CD4-positive, alpha-beta memory T cell (primary cell): ENCODE data around the gene ZFHX3. TPM values are rescaled to one million over a fixed set of nuclear protein-coding genes. Genes with fewer than 3 reads are reported as not detected.

Experiments
- CTCF ChIA-PET: fragments of 350-600 bp; sonication (Branson Sonifier 250); formaldehyde crosslinking; loops from one replicate; lab custom pipeline; 2021; ENCODE audit warnings: inconsistent platforms; ENCODE audit not compliant: partially characterized antibody; lab: Charles Lee
- POLR2A ChIA-PET: fragments of 350-600 bp; sonication (Branson Sonifier 250); formaldehyde crosslinking; loops from one replicate; lab custom pipeline; 2021; ENCODE audit not compliant: partially characterized antibody; lab: Charles Lee
- DNase-seq, 5 donors: peaks; one replicate each; pipeline versions ENCODE4 v3.0.0 to v3.0.0-alpha.2; 2020 to 2022; ENCODE audit warnings: mixed read lengths in 1 of 5
- H3K27ac ChIP-seq: one replicate; pipeline ENCODE4 v1.7.0; 2013; ENCODE audit warnings: low read depth, low read length
- H3K27me3 ChIP-seq: 2 replicates; pipeline ENCODE4 v1.7.0; 2013; ENCODE audit warnings: mild to moderate bottlenecking, low read length, moderate library complexity; ENCODE audit not compliant: insufficient read depth
- H3K36me3 ChIP-seq: 2 replicates; pipeline ENCODE4 v1.7.0; 2013; ENCODE audit warnings: mild to moderate bottlenecking, low read length, moderate library complexity; ENCODE audit not compliant: insufficient read depth
- H3K4me1 ChIP-seq: 2 replicates; pipeline ENCODE4 v1.7.0; 2013; ENCODE audit warnings: mild to moderate bottlenecking, low read length, moderate library complexity; ENCODE audit not compliant: insufficient read depth
- H3K4me3 ChIP-seq, 2 donors: one replicate each; pipeline ENCODE4 v1.7.0; 2013; ENCODE audit warnings: low read length in 2 of 2, mild to moderate bottlenecking in 1 of 2
- H3K9me3 ChIP-seq, 2 donors: one replicate each; pipeline ENCODE4 v1.7.0; 2013; ENCODE audit warnings: low read length in 2 of 2, control low read depth in 1 of 2; ENCODE audit not compliant: control insufficient read depth in 1 of 2
- H3K27ac Mint-ChIP-seq, 7 donors: one replicate each; pipeline ENCODE4 v1.8.0; 2020 to 2021; ENCODE audit warnings: mixed read lengths in 7 of 7, mild to moderate bottlenecking in 6 of 7, inconsistent platforms in 3 of 7, moderate library complexity in 3 of 7
- H3K27me3 Mint-ChIP-seq, 2 donors: one replicate each; pipeline ENCODE4 v1.8.0; 2020 to 2021; ENCODE audit warnings: mixed read lengths in 2 of 2
- H3K36me3 Mint-ChIP-seq, 2 donors: one replicate each; pipeline ENCODE4 v1.8.0; 2020 to 2021; ENCODE audit warnings: mixed read lengths in 2 of 2, inconsistent platforms in 1 of 2, mild to moderate bottlenecking in 1 of 2
- H3K4me1 Mint-ChIP-seq, 4 donors: one replicate each; pipeline ENCODE4 v1.8.0; 2020 to 2021; ENCODE audit warnings: mixed read lengths in 4 of 4, mild to moderate bottlenecking in 1 of 4
- H3K4me3 Mint-ChIP-seq, 8 donors: one replicate each; pipeline ENCODE4 v1.8.0; 2020 to 2021; ENCODE audit warnings: mixed read lengths in 8 of 8, mild to moderate bottlenecking in 7 of 8, moderate library complexity in 6 of 8, inconsistent platforms in 3 of 8
- H3K9me3 Mint-ChIP-seq, 8 donors: one replicate each; pipeline ENCODE4 v1.8.0; 2020 to 2021; ENCODE audit warnings: mixed read lengths in 8 of 8, mild to moderate bottlenecking in 5 of 8, inconsistent platforms in 3 of 8, moderate library complexity in 1 of 8
- intact Hi-C: fragments of 100-400 bp; cut with micrococcal nuclease; formaldehyde crosslinking; loops from one replicate; pipeline ENCODE4 v1.15.1; 2023
- polyA plus RNA-seq, 2 donors: library from polyadenylated mRNA; unstranded; fragments of 300-500 nt; fragmentation: Illumina TruSeq; gene quantifications; one replicate each; pipeline ENCODE4 v1.2.3, GENCODE V29; 2021
- total RNA-seq, 2 experiments: library from RNA; stranded (reverse); gene quantifications; one replicate each; pipeline ENCODE4 v1.2.3, GENCODE V29; 2021

The ZFHX3 gene
- total and polyA plus RNA-seq, 4 experiments from 2014 or later, result 0.01 to 0.99 (median 0.36) TPM

- Histone ChIP-seq H3K27ac (no peak overlapping the region), H3K4me3 (no peak overlapping the region), H3K36me3 (no peaks in the 10 kb centered on the region), H3K4me1 (no peaks in the 10 kb centered on the region), H3K27me3 (no peaks in the 10 kb centered on the region), H3K9me3 (no peaks in the 10 kb centered on the region)
- intact Hi-C loops, result no loop called here
- H3K9me3 Mint-ChIP-seq, result no peaks in the 10 kb centered on the region
- ChIA-PET CTCF (no interaction called here), POLR2A (no interaction called here)
- H3K27ac Mint-ChIP-seq, result no peak overlapping the region
- peaks cover 0 to under 1% of the 10 kb centered on the region in 2 donors for H3K36me3 Mint-ChIP-seq
- no peak overlapping the region for H3K4me3 Mint-ChIP-seq
- H3K27me3 Mint-ChIP-seq, result peaks cover 0 to 1% of the 10 kb centered on the region in 2 donors
- DNase-seq, result no peak
- peaks cover 0 to 5% (median 5%) of the 10 kb centered on the region in 4 donors for H3K4me1 Mint-ChIP-seq
These were observed 119.6 kb downstream of the ZFHX3 start for GRCh38 chr16:72928090-72928981.

DNA sequence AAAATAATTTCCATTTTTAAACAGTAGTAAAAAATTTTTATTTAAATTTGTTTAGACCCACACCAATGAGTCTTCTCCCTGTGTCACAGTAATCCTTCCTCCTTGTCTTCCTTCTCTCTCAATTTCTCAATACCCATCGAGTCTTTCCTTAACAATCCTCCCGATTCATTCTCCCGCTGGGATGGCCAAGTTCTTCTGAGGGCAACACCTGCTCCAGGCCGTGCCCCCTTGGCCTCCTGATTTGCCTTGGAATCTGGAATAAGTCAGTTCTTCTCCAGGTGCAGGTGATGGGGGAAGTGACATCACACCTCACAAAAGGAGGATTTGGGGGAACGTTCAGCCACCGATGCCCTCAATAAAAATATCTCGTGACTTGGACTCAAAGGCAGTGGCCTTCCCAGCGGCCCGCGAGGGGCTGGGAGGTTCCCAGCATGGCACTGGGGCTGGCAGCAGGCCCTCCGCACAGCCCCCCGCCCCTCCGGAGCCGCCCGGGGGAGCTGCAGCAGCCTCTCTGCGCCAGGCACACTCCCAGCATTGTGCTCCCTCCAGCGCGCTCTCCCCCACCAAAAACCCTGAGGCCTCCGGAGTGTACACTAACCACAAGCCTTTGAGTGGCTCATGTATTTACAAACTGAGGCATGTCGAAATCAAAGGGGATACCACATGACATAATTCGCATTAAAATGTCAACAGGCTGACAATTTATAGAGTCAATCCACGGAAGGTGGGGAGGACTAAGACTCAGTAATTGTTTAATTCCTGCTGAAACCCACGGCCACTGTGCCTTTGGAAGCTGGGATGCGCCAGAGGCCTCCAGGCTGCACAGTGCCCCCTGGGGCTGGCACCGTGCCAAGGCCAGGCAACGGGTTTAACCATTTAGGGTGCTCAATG is 120.5 kb downstream of the ZFHX3 start:
- ChIA-PET POLR2A (no interaction called here), CTCF (no interaction called here)
- no peak for DNase-seq
- Mint-ChIP-seq H3K9me3 (no peaks in the 10 kb centered on the region), H3K4me1 (peaks cover 0 to 5% (median 5%) of the 10 kb centered on the region in 4 donors), H3K4me3 (no peak overlapping the region), H3K36me3 (no peaks in the 10 kb centered on the region), H3K27ac (no peak overlapping the region), H3K27me3 (no peaks in the 10 kb centered on the region)
- Histone ChIP-seq H3K36me3 (no peaks in the 10 kb centered on the region), H3K9me3 (no peaks in the 10 kb centered on the region), H3K4me1 (no peaks in the 10 kb centered on the region), H3K27ac (no peak overlapping the region), H3K4me3 (no peak overlapping the region), H3K27me3 (no peaks in the 10 kb centered on the region)
- intact Hi-C loops, result no loop called here

- H3K4me1 Mint-ChIP-seq, result peaks cover 0 to 2% (median under 1%) of the 10 kb centered on the region in 4 donors
- ChIA-PET POLR2A (no interaction called here), CTCF (no interaction called here)
- no peaks in the 10 kb centered on the region for H3K27me3 Mint-ChIP-seq
- H3K9me3 ChIP-seq, result no peaks in the 10 kb centered on the region
- no peaks in the 10 kb centered on the region for H3K4me1 ChIP-seq
- H3K4me3 Mint-ChIP-seq, result no peak overlapping the region
- H3K27ac ChIP-seq, result no peak overlapping the region
- no peak overlapping the region for H3K4me3 ChIP-seq
- intact Hi-C loops, result no loop called here
- no peaks in the 10 kb centered on the region for H3K9me3 Mint-ChIP-seq
- DNase-seq, result no peak
- H3K27me3 ChIP-seq, result no peaks in the 10 kb centered on the region
- H3K36me3 Mint-ChIP-seq, result no peaks in the 10 kb centered on the region
- no peak overlapping the region for H3K27ac Mint-ChIP-seq
- H3K36me3 ChIP-seq, result no peaks in the 10 kb centered on the region
These were observed 121.5 kb downstream of the ZFHX3 start for GRCh38 chr16:72926177-72927070.

- Histone ChIP-seq H3K4me1 (no peaks in the 10 kb centered on the region), H3K4me3 (no peak overlapping the region), H3K9me3 (no peaks in the 10 kb centered on the region), H3K36me3 (no peaks in the 10 kb centered on the region), H3K27ac (no peak overlapping the region), H3K27me3 (no peaks in the 10 kb centered on the region)
- no peak overlapping the region for H3K27ac Mint-ChIP-seq
- no peaks in the 10 kb centered on the region for H3K27me3 Mint-ChIP-seq
- H3K36me3 Mint-ChIP-seq, result no peaks in the 10 kb centered on the region
- no peak overlapping the region for H3K4me3 Mint-ChIP-seq
- intact Hi-C loops, result no loop called here
- POLR2A ChIA-PET, result no interaction called here
- no peak for DNase-seq
- H3K9me3 Mint-ChIP-seq, result no peaks in the 10 kb centered on the region
- CTCF ChIA-PET, result no interaction called here
- peaks cover 0 to 6% (median 2%) of the 10 kb centered on the region in 4 donors for H3K4me1 Mint-ChIP-seq
These were observed 122.3 kb downstream of the ZFHX3 start for GRCh38 chr16:72925631-72925979.

DNA sequence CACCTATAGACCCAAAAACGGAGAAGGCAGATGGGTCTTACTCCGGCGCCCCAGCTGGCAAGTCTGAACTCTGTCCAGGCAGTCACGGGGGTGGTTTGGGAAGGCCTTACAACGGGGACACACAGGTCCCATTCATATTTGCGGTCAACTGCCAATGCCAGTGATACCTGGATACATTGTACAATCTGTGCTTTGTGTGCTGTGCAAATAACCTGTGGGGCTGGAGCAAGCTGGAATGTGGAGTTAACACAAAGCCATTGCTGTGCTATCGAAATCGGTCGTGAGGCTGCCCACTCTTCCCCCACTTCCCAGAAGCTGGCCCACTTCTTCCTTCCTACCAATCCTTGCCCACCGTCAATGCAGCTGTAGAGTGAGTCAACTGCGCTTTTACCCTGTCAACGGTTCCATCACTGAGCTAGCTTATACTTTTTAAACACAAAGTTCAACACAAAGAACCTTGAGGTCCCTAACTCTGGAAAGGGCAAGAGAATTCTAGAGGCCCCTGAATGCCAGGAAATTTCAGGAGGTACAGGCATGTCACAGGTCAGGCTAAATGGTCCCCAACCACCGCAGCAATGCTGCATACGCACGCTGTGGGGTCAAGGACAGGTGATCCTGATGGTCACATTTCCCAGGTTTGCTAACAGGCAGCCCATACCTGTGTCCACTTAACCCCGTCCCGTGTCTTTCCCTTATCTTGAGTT is 122.8 kb downstream of the ZFHX3 start:
- Mint-ChIP-seq H3K27me3 (no peaks in the 10 kb centered on the region), H3K4me1 (peaks cover 0 to 6% (median 2%) of the 10 kb centered on the region in 4 donors), H3K36me3 (no peaks in the 10 kb centered on the region), H3K27ac (peak overlapping the region in 1 of 7 donors; percentile 31), H3K9me3 (no peaks in the 10 kb centered on the region), H3K4me3 (no peak overlapping the region)
- Histone ChIP-seq H3K4me3 (no peak overlapping the region), H3K27me3 (no peaks in the 10 kb centered on the region), H3K27ac (no peak overlapping the region), H3K9me3 (no peaks in the 10 kb centered on the region), H3K36me3 (no peaks in the 10 kb centered on the region), H3K4me1 (no peaks in the 10 kb centered on the region)
- no peak for DNase-seq
- ChIA-PET CTCF (no interaction called here), POLR2A (no interaction called here)
- intact Hi-C loops, result no loop called here

GRCh38 chr16:72924537-72924926 is 123.4 kb downstream of the ZFHX3 start:
- intact Hi-C loops, result no loop called here
- POLR2A ChIA-PET, result no interaction called here
- DNase-seq, result no peak
- no peaks in the 10 kb centered on the region for H3K36me3 ChIP-seq
- H3K9me3 ChIP-seq, result no peaks in the 10 kb centered on the region
- Mint-ChIP-seq H3K4me3 (no peak overlapping the region), H3K4me1 (peaks cover 0 to 6% (median 2%) of the 10 kb centered on the region in 4 donors), H3K27me3 (no peaks in the 10 kb centered on the region), H3K27ac (no peak overlapping the region), H3K9me3 (no peaks in the 10 kb centered on the region), H3K36me3 (no peaks in the 10 kb centered on the region)
- CTCF ChIA-PET, result no interaction called here
- no peak overlapping the region for H3K27ac ChIP-seq
- no peaks in the 10 kb centered on the region for H3K4me1 ChIP-seq
- no peak overlapping the region for H3K4me3 ChIP-seq
- H3K27me3 ChIP-seq, result no peaks in the 10 kb centered on the region
